CD4-positive, alpha-beta T cell treated with Interleukin-2 at 100 ng/mL for 4 hours (primary cell): Measurements from ENCODE around the gene P2RX1.
A peak's percentile ranks its signal among the peaks of the same experiment; 100 is the strongest.

Source experiments
- DNase-seq: peaks from one replicate; pipeline ENCODE4 v3.0.0-alpha.2; 2020; ENCODE audit warnings: low spot score

Gene P2RX1

DNA sequence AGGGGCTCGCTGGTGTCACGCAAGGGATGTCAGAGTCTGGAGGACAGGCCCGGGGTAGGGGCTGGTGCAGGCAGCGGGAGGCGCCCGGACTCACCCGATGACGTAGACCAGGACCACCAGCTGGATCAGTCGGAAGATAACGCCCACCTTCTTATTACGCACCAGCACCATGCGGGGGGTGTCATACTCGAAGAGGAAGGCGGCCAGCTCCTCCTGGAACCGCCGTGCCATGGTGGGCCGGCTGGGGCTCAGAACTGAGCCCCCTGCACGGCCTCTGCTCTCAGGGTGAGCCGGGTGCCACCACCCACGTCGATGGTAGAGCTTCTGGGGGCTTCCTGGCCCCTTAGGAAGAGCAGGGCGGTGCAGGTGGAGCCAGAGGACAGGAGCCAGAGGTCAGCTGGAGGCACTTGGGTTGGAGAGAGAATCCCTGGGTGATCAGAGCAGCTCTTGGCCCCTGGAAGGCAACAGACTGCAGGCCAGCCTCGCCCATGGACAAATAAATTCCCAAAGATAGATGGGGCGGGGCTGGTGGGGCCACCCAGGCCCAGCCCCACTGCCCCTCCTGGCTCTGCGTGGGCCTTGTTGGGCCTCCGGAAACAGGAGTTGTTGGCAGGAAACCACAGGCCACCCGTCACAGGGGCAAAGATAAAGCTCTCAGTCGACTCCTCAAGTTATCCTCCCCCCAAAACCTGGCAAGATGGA, at the start of gene P2RX1:
TSS of gene P2RX1 (minus strand) at position 471 of the 702 bp plus-strand sequence. CDS start at position 231, 240 bp downstream.
- DNase-seq: peak; percentile 13

DNA sequence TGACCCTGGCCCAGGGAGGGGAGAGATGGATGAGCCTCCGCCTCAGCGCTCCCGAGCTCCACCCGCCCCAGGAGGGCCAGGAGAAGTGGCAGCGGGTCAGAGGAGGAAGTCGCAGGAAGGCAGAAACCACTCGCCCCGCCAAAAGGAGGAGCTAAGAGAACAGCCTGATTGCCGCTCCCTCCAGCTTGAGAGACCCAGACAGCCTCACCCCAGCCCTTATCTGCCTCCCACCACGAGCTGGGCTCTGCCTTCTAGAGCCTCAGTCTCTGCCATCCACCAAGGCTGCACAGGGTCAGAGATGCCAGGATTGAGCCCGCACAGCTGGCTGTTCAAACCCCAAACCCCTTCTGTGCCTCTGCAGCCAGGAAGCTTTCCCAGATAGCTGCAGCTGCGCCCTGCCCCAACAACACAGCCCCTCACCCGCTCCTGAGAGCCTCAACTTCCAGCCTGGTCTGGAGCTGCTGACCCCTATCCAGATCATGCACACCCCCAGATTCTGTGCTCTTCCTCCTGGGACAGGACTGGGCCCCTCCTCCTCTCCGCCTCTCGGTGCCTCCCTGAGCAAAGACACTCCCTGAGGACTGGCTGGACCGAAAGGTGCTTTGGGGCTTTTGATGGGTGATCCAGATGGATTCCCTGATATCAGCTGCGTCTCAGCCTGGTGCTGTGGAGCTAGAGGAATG, 49.0 kb upstream of the P2RX1 start:
- DNase-seq: peak; percentile 70

DNA sequence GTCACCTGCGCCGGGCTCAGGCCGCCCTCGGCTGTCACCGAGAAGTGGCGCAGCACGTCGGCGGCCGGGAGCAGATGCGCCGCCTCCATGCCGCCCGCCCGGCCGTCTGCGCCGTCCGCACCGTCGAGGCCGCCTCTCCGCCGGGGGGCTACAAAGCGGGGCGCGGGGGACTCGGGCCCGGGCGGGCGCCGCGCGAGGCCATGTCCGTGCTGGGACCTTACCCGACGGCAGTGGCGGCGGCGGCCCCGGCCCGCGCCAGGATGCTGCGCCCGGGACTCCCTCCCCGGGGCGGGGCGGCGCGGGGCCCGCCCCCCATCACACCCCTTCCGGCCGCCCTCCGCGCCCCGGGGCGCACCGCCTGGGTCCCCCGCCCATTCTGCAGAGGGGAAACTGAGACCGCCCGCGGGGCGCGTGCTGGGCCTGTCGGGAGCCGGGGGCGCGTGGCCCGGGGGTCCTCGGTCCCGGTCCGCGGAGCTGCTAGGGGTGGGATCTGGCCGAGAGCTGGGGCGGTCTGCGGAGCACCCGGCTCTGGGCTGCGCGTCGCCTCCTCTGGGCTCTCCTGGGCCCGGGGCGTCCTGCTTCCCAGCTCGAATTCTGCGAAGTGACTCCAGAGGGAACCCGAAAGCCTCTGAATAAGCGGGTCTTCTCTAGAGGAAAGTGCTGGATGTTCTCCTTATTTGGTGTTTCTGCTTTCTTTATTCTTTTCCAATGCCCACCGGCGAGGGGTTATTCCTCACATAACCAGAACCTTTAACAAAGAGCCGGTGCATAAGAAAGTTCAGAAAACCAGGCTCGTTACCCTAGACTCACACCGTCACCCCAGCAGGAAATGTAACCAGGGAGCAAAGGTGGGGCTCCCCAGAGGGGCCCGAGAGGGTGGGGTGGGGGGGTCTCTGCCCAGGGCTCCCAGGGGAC, 48.2 kb upstream of the P2RX1 start, which contains the start of gene ATP2A3:
TSS of gene ATP2A3 (minus strand) at position 235 of the 915 bp plus-strand sequence. CDS start at position 89, 146 bp downstream.
- peak; percentile 60 for DNase-seq

DNA sequence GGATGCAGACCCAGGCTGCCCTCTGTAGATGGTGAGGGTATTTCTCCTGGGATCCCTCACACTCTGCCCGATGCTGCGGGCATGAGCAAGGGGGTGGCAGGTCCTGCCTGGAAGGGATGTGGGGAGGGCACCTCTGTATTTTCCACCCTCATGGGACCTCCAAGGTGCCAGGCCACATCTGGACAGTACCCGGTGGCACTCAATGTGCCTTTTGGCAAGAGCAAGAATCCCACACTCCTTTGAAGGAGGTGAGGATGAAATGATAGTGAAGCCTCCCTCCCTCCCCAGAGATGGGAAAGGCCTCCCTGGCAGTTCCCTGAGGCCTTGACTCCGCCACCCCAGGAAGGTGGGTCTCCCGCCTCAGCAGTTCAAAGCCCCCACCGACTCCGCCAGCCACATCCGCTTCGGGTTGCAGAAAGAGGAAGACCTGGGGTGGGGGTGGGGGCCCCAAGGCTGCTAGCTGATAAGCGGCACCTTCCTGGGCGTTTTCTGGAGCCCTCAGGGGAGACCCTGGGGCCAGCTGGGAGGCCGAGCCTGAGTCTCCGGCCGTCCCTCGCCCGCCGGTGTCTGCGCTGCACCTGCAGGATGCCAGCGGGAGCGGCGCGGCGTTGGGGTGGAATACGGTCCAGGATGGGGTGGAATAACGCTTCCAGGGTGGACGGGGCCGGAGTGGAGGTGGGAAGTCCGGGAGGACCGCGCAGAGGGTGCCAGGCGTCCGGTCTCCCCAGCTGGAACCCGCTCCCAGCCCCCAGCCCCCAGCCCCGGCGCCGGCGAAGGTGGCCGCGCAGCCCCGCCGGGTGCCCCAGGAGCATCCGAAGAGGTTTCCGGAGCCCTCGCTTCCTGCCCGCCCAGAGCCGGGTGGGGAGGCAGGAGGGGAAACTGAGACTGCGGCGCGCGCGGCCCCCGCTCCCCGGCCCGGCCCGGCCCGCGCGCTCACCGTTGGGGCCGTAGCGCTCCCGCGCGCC, 47.3 kb upstream of the P2RX1 start:
- peak; percentile 64 for DNase-seq

DNA sequence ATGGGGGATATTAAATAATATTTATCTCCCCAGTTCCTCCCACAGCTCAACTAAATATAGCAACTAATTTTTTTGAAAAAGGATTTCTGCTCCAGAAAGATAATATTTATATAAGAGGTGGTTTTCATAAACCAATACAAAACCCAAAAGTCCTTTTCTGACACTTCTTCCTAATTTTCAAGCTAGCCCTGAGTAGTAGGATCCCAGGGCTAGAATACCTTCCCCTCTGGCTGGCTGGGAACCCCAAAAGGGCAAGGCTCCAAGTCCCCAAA, 46.6 kb upstream of the P2RX1 start:
- DNase-seq: no peak

DNA sequence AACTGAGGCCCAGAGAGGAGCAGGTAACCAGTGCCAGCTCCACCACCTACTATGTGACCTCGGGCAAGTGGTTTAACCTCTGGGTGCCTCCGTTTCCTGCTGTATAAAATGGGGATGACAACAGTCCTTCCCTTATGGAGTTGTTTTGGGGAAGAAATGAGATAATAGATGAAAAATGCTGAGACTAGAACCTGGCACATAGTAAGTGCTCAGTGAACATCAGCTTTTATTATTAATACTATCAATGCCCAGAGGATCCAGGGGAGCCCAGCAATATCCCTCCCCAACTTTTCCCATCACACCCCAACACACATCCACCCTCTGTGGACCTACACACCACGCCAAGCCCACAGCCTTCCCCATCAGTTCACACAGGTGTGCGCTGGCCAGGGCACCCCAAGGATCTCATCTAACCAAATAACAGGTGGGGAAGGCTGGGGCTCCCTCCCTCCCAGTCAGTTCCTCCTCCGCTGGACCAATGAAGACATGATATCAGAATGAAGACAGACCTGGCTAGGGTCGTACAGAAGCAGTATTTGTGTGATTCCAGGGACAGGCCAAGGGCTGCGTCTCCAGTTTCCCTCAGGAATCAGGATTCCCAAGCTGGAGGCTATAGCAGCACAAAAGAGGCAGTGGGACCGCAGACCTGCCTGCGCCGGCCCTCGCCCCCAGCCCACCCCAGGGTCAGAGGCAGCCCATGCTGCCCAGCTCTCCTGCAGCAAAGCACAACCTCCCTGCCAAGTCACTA, 46.1 kb upstream of the P2RX1 start:
- no peak for DNase-seq

DNA sequence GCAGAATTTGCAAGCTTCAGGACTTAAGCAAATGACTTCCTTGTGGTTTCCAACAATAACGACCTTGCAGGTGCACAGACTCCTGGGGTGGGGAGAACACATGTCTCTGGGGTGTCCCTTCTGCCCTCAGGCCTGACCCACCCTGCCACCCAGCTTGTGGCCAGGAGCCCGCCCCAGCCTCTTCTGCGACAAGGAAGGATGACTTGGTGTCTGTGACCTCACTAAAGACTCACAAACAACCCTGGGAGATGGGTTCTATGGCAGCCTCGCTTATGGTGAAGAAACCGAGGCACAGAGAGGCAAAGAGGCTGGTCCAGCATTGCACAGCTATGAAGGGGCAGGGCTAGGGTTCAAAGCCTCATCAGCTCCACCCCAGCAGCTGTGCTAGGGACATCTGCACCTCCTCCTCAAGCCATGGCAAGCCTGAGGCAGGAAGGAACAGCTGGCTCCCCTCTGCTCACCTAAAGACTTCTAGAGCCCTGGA, 45.3 kb upstream of the P2RX1 start:
- peak; percentile 45 for DNase-seq

DNA sequence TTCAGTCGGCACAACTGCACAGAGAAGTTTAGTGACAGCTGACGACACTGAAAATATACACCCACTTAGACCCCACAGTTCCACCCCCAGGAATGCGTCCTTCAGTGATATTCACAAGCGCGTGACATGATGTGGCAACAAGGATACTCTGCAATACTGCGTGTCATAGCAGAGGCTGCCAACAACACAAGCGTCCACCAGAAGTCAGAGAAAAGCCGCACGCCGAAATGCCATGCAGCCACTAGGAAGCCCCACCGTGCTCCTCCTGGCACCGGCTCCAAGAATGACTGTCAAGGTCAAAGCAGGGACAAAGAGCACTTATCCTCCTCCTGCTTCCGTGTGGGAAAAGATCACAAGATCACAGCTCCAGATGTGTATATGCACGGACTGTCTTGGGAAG, 44.5 kb upstream of the P2RX1 start:
- DNase-seq: no peak

DNA sequence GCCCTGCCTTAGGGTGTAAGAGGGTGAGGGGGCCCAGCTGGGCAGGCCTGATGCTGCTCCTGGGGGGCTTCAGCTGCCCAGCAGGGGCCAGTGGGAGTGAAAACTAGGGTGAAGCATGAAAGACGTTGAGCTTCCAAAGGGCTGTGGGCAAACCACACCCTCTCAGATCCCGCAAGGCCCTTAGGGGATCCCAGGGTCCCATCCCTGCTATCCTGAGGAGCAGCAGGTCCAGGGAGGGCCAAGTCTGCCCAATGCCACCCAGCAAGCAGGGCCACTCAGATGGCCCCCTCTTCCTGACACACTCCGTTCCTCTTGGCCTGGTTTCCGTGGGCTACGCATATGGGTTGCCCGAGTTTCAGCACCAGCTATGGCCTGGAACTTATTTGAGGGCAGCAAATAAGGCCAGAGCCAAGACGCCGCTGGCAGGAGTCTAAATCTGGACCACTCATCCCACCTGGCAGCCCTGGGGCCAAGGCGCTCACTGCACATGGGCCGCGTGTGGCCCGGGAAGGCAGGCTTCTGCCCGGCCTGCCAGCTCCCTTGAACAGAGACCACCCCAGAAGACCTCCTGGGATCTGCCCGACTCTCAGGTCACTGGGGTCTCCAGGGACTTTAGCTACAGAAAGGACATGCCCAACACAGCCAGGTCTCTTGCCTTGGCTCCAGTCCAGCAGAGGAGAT, 43.8 kb upstream of the P2RX1 start:
- no peak for DNase-seq

DNA sequence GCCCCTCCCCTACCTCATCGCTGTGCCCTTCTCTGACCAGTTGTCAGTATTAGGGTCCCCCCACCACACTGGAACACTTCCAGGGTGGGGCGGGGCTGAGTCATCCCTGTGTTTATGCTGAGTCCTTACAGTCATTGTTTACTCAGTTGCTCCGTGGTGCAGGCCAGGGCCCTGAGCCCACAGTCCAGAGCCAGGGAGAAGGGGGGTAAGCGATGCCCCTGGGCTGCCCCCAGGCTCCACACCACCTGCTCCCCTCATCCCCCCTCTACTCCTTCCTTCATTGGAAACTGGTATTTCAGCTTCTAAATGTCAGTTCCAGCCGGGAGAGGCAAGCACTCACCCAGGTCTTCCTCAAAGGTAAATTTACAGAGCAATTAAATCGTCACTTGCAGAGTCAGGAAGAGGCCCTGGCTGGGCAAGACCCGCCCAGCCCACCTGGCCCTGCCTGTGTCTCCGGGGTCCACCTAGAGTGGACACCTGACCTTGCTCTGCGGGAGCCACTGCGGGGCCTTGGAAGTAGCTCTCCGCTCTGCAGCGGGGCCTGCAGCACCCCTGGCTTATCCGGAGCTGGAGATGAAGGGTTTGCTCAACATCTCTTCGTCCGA, 43.1 kb upstream of the P2RX1 start:
- no peak for DNase-seq

DNA sequence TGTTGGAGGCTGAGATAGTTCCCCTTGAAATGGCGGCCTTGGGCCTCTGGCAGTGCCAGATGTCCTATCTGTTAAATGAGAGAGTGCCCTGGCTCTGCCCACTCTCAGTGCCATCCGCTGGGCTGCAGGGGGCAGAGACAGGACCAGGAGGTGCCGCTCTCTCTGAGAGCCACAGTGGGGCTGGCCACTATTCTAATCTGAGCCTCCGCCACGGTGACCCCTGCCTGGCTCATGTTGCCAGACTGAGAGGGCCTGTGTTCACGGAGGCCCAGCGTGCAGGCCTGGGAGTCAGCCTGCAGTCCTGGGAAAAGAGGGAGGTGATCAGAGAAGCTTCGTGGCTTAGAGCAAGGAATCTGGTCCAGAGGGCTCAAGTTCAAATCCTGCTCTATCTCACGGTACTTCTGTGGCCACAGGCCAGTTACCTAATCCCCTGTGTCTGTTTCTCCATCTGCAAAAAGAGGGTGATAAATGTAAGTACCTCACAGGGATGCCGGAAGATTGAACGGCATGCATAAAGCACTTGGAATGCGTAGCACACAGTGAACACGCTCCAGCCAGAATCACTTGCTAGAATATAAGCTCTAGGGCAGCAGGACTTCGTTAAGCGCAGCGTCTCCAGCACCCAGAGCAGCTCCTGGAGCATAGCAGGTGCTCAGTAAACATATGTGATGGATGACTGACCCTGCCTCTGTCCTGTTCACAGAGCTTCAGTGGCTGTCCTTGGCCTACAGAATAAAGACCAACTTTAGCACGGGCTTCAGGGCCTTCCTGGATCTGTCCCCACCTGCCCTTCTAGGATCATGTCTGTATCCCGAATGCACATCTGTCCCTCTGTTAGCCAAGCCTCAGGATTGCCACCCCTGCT, 41.7 kb upstream of the P2RX1 start:
- no peak for DNase-seq

DNA sequence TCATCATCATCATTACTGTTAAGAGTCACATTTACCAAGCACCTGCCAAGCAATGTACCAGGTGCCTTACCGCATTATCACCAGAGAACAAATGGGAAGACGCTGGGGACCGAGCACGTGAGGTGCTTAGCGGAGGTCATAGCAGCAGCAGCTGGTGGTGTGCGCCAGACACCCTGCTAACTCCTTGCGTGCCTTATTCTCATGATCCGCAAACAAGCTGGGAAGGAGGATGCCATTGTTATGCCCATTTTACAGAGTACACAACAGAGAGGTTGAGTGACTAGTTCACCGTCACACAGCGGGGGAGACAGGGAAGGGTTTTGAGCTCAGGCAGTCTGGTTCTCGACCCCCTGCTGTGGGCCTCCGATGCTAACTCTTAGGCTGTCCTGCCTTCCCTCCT, 40.7 kb upstream of the P2RX1 start:
- DNase-seq: no peak

DNA sequence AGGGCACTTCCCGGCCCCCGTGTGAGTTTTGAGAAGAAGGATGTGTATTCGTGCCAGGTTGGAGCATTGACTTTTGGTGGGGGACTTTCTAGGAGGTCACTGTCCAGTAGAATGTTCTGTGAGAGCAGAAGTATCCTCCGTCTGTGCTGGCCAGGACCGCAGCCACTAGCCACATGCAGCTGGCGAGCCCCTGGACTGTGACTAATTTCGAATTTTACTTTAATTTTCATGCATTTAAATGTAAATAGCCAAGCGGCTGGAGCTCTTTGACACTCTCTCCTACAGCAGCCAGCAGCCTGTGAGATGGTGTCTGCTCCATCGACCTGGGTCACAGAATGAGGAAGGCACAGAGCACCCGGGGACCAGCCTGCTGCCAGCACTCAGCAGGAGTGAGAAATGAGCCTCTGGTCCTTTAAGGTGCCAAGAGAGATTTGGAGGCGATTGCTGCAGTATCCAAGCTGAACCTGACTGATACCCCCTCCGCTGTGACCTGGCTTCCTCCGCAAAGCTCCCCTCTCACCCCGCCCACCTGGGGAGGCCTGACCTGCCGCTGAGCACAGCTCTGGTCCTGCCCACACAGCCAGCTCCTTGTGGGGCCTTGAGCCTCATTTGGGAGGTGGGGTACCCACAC, 40.2 kb upstream of the P2RX1 start:
- DNase-seq: no peak

DNA sequence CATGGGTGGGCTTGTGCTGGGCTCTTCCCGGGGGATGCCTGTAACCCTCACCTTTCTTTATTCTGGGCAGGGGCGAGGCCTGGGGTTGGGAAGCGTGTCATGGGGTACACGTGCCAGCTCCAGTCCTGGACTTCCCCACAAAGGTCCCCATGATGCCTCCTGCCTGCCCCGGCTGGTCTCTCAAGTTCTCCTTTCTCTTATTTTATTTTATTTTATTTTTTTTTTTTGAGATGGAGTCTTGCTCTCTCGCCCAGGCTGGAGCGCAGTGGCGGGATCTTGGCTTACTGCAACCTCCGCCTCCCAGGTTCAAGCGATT, 39.4 kb upstream of the P2RX1 start:
- no peak for DNase-seq

DNA sequence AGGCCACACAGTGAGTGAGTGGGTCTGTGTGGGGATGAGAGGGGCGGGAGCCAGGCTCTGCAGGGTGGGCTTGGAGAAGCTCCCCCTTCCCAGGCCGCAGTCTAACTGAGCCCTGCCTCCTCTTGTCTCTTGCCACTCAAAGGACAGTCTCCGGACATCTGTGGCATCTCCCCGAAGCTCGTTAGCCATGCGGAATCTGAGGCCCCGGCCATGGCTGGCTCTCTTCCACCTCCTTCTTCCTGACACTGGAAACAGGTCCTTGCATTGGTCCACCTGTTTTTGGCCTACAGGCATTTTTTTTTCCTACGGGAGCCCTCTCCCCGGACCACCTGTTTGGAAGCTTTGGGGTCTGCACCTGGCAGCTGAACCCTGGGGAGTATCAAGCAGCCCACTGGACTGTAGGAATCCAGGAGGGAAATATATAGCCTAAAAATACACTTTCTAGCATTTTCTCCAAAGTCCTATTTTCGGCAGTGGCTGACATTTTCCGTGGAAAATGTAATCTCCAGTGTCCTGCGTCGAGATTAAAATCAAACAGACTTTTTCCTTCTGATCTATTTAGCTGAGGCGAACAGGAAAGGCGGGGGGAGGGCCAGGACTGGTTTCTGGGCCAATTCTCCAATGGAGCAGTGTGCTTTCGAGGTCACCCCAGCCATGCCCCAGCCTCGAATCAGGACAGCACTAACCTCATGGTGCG, 38.9 kb upstream of the P2RX1 start:
- DNase-seq: no peak

DNA sequence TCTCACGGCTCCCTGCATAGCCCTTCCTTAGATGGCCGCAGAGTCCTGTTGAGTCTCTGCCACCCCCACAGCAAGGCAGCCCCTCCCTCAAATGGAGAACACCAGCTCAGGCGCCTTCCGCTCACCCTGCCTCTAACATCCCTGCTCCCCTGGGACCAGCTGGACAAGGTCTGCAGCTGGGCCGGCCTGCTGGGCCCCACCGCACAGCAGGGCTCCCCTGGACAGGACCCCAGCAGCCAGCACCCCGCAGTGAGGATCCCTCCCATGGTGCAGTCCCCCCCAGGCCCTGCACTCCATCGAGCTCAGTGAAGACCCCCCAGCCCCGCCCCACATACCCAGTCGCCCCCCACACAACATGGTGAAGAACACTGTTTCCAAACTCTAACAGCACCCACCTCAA, 37.8 kb upstream of the P2RX1 start:
- no peak for DNase-seq

DNA sequence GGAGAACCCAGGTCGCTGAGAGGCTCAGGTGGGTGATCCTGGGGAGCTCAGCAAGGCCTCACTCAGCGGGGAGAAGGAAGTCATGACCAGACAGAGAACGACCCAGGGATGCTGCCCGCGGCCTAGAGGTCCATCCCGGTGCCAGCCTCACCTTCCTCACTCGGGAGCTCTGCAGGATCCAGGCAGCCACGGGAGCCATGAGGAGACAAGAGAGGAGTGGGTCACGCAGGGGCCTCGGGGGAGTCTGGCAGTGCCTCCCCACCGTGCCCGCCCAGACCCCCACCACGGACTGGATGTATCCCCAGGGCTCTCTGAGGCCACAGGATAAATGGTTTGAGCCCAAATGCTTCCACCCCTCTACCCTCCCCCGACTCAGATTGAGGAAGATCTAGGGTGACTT, 37.3 kb upstream of the P2RX1 start:
- DNase-seq: no peak

DNA sequence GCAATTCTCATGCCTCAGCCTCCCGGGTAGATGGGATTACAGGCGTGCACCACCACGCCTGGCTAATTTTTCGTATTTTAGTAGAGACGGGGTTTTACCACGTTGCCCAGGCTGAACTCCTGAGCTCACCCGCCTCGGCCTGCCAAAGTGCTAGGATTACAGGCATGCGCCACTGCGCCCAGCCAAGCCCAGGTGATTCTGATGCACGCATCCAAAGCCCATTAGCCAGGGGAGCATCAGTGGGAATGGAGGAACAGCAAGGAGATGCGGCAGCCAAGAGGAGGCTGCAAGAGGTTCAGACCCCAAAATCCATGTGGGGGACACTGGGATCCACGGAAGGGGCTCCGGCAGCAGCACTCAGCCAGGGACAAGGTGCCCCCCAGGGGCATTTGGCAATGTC, 35.9 kb upstream of the P2RX1 start:
- DNase-seq: no peak
